HG02840 (cell line): Measurements from ENCODE around the gene OSMR.

Source experiments
- ATAC-seq: cut with Tn5 transposase; IDR thresholded peaks from one replicate; pipeline ENCODE4 v1.9.1; 2021; ENCODE audit warnings: mild to moderate bottlenecking, moderate library complexity, moderate number of reproducible peaks; ENCODE audit not compliant: unreplicated experiment, low FRiP score

The OSMR gene

GRCh38 chr5:38923661-38924451 is 78.0 kb downstream of the OSMR start:
- no peak for ATAC-seq

- ATAC-seq: no peak
These were observed 79.5 kb downstream of the OSMR start for GRCh38 chr5:38925154-38925925.

GRCh38 chr5:38926121-38926520 is 80.3 kb downstream of the OSMR start:
- no peak for ATAC-seq

- ATAC-seq: no peak
These were observed 81.7 kb downstream of the OSMR start for GRCh38 chr5:38927470-38927869.

GRCh38 chr5:38929838-38930237 is 84.0 kb downstream of the OSMR start:
- ATAC-seq: no peak

- no peak for ATAC-seq
These were observed 85.9 kb downstream of the OSMR start for GRCh38 chr5:38931731-38932130.

- no peak for ATAC-seq
These were observed 87.1 kb downstream of the OSMR start for GRCh38 chr5:38932854-38933408.

- no peak for ATAC-seq
These were observed 89.6 kb downstream of the OSMR start for GRCh38 chr5:38935437-38935836.

GRCh38 chr5:38936269-38936668 is 90.5 kb downstream of the OSMR start:
- no peak for ATAC-seq

GRCh38 chr5:38938424-38938823 is 92.6 kb downstream of the OSMR start:
- ATAC-seq: no peak

- ATAC-seq: no peak
These were observed 93.2 kb downstream of the OSMR start for GRCh38 chr5:38938973-38939372.

- no peak for ATAC-seq
These were observed 94.5 kb downstream of the OSMR start for GRCh38 chr5:38940230-38940858.

GRCh38 chr5:38941912-38942311 is 96.1 kb downstream of the OSMR start:
- ATAC-seq: no peak

GRCh38 chr5:38944282-38944681 is 98.5 kb downstream of the OSMR start:
- no peak for ATAC-seq

GRCh38 chr5:38948501-38948900 is 102.7 kb downstream of the OSMR start:
- ATAC-seq: no peak

GRCh38 chr5:38953426-38954012 is 107.7 kb downstream of the OSMR start:
- ATAC-seq: no peak

GRCh38 chr5:38961691-38962090 is 115.9 kb downstream of the OSMR start:
- ATAC-seq: no peak

- no peak for ATAC-seq
These were observed 122.9 kb downstream of the OSMR start for GRCh38 chr5:38968665-38969064.

- no peak for ATAC-seq
These were observed 132.2 kb downstream of the OSMR start for GRCh38 chr5:38978036-38978435.

GRCh38 chr5:38979535-38979934 is 133.7 kb downstream of the OSMR start:
- no peak for ATAC-seq
